Omental fat pad (tissue), 4 donors: Measurements from ENCODE around the gene SLC5A12. TPM values are rescaled to one million over a fixed set of nuclear protein-coding genes. Genes with fewer than 3 reads are reported as not detected.

ENCODE experiments used
- ATAC-seq: fragments of 150-250 bp; one replicate; pipeline ENCODE4 v1.9.1; 2016; ENCODE audit warnings: mild to moderate bottlenecking, moderate library complexity; ENCODE audit not compliant: low FRiP score
- DNase-seq: peaks from one replicate; pipeline ENCODE4 v3.0.0-alpha.2; 2019; ENCODE audit warnings: low spot score
- total RNA-seq, 4 donors: library from RNA; depleted of rRNA; stranded (reverse); fragments of >200 nt; gene quantifications; one replicate each; pipeline ENCODE4 v1.1.0, GENCODE V29; 2016
- TF ChIP-seq, protein P1 (sequence below), 3 donors: fragments of 450-650 bp; IDR thresholded peaks; one replicate each; pipeline ENCODE4 v1.5.1; 2016 to 2017; ENCODE audit warnings: antibody characterized with exemption in 3 of 3, mild to moderate bottlenecking in 3 of 3, moderate library complexity in 2 of 3

Gene SLC5A12, protein sequence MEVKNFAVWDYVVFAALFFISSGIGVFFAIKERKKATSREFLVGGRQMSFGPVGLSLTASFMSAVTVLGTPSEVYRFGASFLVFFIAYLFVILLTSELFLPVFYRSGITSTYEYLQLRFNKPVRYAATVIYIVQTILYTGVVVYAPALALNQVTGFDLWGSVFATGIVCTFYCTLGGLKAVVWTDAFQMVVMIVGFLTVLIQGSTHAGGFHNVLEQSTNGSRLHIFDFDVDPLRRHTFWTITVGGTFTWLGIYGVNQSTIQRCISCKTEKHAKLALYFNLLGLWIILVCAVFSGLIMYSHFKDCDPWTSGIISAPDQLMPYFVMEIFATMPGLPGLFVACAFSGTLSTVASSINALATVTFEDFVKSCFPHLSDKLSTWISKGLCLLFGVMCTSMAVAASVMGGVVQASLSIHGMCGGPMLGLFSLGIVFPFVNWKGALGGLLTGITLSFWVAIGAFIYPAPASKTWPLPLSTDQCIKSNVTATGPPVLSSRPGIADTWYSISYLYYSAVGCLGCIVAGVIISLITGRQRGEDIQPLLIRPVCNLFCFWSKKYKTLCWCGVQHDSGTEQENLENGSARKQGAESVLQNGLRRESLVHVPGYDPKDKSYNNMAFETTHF
- total RNA-seq: not detected

DNA sequence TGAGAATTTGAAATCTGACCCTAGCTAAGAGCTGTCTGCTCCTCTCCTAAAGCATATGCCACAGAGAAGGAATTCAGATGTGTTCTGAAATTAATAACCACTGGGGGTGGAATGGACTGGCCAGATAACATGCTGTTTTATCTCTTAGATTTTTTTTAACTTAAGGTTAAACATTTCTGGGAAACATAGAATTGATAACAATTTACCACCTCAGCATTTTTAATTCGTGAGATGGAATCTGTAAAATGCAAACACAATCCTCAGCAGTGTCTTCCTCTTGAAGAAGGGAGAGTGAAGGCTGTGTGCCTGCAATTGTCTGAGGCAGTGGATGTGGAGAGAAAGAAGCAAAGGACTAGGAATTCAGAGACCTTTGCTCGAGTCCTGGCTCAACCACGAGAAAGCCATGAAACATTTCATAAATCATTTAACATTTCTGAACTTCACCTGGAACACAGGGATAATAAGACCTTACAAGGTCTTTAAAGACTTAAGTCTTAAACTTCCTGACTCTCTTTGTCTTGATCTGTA is at the start of gene SLC5A12:
TSS of gene SLC5A12 (minus strand) at position 113 of the 528 bp plus-strand sequence. CDS start 346 bp downstream, outside the sequence.
- no peak for ATAC-seq
- DNase-seq: no peak
- TF ChIP-seq, protein P1, sequence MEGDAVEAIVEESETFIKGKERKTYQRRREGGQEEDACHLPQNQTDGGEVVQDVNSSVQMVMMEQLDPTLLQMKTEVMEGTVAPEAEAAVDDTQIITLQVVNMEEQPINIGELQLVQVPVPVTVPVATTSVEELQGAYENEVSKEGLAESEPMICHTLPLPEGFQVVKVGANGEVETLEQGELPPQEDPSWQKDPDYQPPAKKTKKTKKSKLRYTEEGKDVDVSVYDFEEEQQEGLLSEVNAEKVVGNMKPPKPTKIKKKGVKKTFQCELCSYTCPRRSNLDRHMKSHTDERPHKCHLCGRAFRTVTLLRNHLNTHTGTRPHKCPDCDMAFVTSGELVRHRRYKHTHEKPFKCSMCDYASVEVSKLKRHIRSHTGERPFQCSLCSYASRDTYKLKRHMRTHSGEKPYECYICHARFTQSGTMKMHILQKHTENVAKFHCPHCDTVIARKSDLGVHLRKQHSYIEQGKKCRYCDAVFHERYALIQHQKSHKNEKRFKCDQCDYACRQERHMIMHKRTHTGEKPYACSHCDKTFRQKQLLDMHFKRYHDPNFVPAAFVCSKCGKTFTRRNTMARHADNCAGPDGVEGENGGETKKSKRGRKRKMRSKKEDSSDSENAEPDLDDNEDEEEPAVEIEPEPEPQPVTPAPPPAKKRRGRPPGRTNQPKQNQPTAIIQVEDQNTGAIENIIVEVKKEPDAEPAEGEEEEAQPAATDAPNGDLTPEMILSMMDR (IDR thresholded peaks at IDR 0.05): no peak

DNA sequence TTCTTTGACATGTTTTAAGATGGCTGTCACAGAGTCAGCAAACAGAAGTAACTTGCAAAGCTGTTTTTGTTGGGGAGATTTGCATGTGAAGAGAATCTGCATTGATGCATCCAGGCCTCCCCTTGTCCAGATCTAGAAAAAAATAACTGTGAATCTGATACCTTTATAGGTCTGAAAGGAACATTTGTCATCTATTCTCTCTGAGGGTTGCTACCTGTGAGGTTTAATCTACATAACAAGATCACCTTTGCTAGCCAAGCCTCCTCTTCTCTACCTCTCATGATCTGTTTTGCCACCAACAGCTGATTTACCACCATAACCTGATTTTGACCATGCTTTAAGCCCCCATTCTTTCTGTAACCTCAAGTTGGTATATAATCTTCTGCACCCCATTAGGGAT is 47.2 kb upstream of the SLC5A12 start:
- ATAC-seq (no peak), DNase-seq (no peak)
- TF ChIP-seq, protein P1 (IDR thresholded peaks at IDR 0.05): no peak

DNA sequence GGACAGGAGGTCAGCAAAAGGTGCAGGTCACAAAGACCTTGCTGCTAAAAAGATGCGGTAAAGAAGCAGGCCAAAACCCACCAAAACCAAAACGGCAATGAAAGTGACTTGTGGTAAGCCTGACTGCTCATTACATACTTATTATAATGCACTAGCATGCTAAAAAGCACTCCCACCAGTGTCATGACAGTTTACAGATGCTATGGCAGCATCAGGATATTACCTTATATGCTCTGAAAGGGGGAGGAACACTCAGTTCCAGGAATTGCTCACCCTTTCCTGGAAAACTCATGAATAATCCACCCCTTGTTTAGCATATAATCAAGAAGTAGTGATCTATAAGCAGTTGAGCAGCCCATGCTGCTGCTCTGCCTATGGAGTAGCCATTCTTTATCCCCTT is 45.2 kb upstream of the SLC5A12 start:
- no peak for ATAC-seq
- TF ChIP-seq, protein P1 (IDR thresholded peaks at IDR 0.05): no peak
- DNase-seq: no peak

DNA sequence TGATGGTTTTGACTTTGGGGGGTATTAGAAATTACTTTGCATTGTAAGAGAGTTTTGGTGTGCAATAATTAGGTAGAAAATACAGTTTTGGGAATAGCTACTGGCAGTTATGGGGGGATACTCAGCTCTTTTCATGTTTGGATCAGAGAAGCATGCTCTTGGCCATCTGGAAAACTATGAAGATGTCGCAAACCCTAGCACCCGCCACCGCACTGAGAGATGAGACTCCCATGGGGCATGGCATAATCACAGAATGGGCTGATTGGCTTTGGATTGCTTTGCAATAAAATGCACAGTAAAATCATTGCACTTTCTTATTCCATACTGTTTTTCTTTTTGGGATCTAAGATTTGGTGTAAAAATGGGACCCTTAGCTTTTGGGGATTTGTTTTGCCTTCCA is 43.5 kb upstream of the SLC5A12 start:
- TF ChIP-seq, protein P1 (IDR thresholded peaks at IDR 0.05): no peak

DNA sequence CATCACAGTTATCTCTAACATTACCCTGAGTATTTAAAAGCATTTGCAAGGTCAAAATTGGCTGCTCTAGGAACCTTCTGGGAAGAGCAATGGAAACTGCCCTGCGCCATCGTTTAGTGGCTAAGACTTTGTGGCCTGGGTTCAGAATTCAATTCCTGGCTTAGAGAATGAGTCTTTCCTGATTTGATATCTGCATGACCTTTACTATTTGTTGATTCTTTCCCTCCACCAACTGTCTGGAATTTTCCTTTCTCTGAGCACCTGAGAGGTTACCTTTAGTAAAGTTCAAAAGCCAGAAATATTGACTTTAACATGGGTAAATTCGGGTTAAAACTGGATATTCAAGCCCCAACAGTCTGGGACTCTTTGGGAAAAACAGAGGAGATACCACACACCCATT is 43.0 kb upstream of the SLC5A12 start:
- ATAC-seq: no peak
- DNase-seq: no peak

More for the DNA sequence above, 43.5 kb upstream of the SLC5A12 start:
- DNase-seq (no peak), ATAC-seq (no peak)

DNA sequence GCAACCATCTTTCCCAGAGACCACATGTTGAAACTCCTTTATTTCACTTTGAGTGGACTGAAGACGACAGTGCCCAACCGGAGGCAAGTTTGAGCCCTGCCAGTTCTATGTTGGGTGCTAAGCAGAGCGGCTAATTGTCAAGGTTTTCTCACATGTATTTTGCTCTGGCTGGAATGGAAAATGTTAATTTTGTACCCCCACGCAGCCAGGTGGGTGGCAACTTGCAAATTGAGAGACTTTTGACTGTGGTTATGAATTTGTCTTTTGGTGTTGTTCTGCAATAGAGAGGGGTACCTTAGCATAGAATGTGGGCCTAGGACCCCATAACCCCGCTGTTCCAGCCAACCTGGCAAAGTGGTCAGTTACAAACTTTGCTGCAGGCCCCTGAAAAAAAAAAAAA is 42.5 kb upstream of the SLC5A12 start:
- TF ChIP-seq, protein P1 (IDR thresholded peaks at IDR 0.05): no peak

More for the DNA sequence above, 43.0 kb upstream of the SLC5A12 start:
- TF ChIP-seq, protein P1 (IDR thresholded peaks at IDR 0.05): no peak

More for the DNA sequence above, 42.5 kb upstream of the SLC5A12 start:
- DNase-seq: no peak
- ATAC-seq: no peak
